ENCODE data around the gene GH1.
A peak's percentile ranks its signal among the peaks of the same experiment; 100 is the strongest.

GH1 gene

DNA sequence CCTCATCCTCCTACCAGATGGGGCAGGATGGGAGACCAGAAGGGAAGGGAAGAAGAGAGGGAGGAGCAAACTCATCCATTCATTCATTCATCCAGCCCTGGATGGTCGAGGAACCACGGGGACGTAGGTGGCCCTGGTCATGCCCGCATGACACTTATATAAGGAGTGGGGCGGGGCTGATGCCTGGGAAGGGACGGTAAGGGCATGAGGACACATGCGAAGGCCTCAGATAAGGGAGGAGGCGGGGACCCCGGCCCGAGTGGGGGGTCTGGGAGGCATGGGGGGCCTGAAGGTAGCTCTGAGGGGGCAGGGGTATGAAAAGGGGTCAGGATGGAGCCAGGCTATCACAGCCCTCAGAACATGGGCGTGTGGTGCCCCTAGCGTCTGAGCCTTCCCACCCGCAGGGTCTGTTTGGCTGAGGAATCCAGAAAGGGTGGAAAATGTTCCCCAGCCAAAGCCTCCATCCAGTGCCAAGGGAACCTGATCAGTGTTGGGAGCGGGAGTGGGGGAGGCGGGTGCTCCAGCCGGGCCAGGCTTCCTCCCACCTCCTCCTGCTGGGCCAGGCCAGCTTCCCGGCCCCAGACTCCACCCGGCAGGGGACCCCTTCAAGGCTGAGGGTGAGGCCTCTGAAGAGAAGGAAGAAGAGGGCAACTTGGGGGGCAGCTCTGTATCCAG, 31.1 kb upstream of the GH1 start:
- no peak for DNase-seq (ENCODE audit: low spot score)
- TF ChIP-seq, protein P1, sequence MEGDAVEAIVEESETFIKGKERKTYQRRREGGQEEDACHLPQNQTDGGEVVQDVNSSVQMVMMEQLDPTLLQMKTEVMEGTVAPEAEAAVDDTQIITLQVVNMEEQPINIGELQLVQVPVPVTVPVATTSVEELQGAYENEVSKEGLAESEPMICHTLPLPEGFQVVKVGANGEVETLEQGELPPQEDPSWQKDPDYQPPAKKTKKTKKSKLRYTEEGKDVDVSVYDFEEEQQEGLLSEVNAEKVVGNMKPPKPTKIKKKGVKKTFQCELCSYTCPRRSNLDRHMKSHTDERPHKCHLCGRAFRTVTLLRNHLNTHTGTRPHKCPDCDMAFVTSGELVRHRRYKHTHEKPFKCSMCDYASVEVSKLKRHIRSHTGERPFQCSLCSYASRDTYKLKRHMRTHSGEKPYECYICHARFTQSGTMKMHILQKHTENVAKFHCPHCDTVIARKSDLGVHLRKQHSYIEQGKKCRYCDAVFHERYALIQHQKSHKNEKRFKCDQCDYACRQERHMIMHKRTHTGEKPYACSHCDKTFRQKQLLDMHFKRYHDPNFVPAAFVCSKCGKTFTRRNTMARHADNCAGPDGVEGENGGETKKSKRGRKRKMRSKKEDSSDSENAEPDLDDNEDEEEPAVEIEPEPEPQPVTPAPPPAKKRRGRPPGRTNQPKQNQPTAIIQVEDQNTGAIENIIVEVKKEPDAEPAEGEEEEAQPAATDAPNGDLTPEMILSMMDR (IDR thresholded peaks at IDR 0.05; ENCODE audit: extremely low read depth, missing control alignments): no peak

- TF ChIP-seq, protein P1 (IDR thresholded peaks at IDR 0.05; ENCODE audit: extremely low read depth, missing control alignments): no peak
- no peak for DNase-seq (ENCODE audit: low spot score)
Measured at GRCh38 chr17:63948521-63948920, 29.9 kb upstream of the GH1 start.

- no peak for DNase-seq (ENCODE audit: low spot score)
- TF ChIP-seq, protein P1 (IDR thresholded peaks at IDR 0.05; ENCODE audit: extremely low read depth, missing control alignments): no peak
Measured at GRCh38 chr17:63947711-63948330, 29.2 kb upstream of the GH1 start.

DNA sequence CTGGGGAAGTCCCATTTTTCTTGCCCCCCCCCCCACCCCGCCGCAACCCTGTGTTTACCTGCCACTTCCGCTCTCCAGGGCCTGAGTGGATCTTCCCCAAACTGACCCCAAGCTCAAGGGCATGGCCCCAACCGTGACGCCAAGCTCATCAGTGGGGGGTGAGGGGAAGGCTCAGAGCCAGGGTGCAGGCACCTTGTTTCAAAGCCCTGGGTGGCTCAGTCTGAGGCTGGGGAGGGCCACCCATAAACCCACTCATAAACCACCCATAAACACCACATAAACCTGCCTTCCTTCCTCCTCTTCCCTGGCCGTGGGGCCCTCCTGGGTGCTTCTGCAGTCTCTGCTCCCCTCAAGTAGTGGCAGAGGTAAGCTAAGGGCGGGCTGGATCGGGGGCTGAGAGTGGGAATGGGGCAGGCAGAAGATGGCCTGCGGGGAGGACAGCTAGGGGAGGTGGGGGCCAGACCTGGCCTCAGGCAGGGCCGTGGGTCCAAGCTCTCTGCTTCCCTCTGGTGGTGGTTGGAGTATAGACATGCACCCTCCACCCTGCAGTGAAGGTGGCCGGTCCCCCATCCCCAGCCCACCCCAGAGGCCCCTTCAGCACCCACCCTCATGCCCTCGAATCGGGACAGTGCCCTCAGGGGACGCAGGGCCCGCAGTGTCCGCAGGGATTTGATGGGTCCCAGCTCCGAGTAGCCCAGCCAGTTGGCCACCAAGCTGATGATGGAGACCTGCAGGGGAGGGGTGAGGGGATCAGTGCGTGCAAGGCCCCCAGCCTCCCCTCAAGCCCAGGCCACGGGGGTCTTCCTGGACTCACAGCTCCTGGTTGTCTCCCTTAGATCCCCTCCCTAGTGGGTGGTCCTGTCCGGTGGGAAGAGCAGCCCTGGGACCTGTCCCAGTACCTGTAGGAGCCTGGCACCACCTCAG, 28.1 kb upstream of the GH1 start:
- TF ChIP-seq, protein P1 (IDR thresholded peaks at IDR 0.05; ENCODE audit: extremely low read depth, missing control alignments): peak; percentile 62

GRCh38 chr17:63945784-63946439, 27.3 kb upstream of the GH1 start:
- peak; percentile 74 for DNase-seq (ENCODE audit: low spot score)
- TF ChIP-seq, protein P1 (IDR thresholded peaks at IDR 0.05; ENCODE audit: extremely low read depth, missing control alignments): no peak

More for the DNA sequence above, 28.1 kb upstream of the GH1 start:
- DNase-seq (ENCODE audit: low spot score): peak; percentile 91

GRCh38 chr17:63944736-63945499, 26.3 kb upstream of the GH1 start:
- TF ChIP-seq, protein P1 (IDR thresholded peaks at IDR 0.05; ENCODE audit: extremely low read depth, missing control alignments): no peak
- DNase-seq (ENCODE audit: low spot score): no peak
